GM15510 (cell line): ENCODE data around the gene HSPA1A.

Source experiments
- POLR2A ChIP-seq: IDR thresholded peaks from 3 replicates; pipeline ENCODE4 v1.6.1; 2011; ENCODE audit warnings: borderline replicate concordance; ENCODE audit not compliant: insufficient read length; ENCODE audit errors: extremely low read depth

The HSPA1A gene

DNA sequence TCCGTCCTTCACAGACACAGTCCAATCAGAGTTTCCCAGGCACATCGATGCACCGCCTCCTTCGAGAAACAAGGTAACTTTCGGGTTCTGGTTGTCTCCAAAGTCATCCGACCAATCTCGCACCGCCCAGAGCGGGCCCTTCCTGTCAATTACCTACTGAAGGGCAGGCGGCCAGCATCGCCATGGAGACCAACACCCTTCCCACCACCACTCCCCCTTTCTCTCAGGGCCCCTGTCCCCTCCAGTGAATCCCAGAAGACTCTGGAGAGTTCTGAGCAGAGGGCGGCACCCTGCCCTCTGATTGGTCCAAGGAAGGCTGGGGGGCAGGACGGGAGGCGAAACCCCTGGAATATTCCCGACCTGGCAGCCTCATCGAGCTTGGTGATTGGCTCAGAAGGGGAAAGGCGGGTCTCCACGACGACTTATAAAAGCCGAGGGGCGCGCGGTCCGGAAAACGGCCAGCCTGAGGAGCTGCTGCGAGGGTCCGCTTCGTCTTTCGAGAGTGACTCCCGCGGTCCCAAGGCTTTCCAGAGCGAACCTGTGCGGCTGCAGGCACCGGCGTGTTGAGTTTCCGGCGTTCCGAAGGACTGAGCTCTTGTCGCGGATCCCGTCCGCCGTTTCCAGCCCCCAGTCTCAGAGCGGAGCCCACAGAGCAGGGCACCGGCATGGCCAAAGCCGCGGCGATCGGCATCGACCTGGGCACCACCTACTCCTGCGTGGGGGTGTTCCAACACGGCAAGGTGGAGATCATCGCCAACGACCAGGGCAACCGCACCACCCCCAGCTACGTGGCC lies 12.1 kb downstream of the HSPA1A start, which contains the start of gene HSPA1B:
Gene HSPA1B, plus strand, starts transcription at position 453 of the 794 bp plus-strand sequence. Its CDS starts 213 bp downstream, at position 666.
- peak; percentile 99 for TF ChIP-seq POLR2A

- TF ChIP-seq POLR2A, result no peak
These were observed 14.4 kb downstream of the HSPA1A start for GRCh38 chr6:31829633-31830283.

DNA sequence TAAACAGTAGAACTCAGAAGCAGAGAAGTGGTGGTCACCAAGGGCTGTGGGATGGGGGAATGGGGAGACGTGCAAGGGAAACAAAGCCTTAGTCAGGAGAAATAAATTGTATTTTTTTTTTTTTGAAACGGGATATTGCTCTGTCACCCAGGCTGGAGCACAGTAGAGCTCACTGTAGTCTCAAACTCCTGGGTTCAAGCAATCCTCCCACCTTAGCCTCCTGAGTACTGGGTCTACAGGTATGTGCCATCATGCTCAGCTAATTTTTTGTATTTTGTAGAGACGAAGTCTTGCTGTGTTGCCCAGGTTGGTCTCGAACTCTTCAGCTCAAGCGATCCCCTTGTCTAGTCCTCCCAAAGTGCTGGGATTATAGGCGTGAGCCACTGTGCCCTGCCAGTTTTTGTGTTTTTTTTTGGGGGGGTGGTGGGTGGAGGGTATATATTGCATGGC lies 15.6 kb downstream of the HSPA1A start:
- no peak for TF ChIP-seq POLR2A

DNA sequence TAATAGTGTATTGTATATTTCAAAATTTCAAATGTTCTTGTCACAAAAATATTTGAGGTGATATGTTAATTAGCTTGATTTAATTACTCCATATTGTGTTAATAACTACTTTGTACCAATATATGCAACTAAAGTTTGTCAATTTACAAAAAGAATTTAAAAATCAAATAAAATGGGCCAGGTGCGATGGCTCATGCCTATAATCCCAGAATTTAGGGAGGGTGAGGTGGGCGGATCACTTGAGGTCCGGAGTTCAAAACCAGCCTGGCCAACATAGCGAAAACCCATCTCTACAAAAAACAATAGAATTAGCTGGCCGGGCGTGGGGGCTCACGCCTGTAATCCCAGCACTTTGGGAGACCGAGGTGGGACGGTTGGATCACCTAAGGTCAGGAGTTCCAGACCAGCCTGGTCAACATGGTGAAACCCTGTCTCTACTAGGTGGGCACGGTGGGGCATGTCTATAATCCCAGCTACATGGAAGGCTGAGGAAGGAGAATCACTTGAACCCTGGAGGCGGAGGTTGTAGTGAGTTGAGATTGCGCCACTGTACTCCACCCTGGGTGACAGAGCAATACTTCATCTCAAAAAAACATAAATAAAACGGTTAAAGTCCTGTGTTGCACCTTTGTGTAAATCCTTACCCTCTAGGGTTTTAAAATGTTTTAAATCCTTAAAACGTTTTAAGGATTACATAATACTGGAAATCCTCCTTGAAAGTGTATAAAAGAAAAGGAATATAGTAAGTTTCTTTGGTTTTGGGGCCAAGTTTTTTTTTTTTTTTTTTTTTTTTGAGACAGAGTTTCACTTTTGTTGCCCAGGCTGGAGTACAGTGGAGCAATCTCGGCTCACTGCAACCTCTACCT lies 16.2 kb downstream of the HSPA1A start:
- TF ChIP-seq POLR2A, result no peak

GRCh38 chr6:31834367-31835250 lies 19.3 kb downstream of the HSPA1A start:
- TF ChIP-seq POLR2A, result peak; percentile 99

DNA sequence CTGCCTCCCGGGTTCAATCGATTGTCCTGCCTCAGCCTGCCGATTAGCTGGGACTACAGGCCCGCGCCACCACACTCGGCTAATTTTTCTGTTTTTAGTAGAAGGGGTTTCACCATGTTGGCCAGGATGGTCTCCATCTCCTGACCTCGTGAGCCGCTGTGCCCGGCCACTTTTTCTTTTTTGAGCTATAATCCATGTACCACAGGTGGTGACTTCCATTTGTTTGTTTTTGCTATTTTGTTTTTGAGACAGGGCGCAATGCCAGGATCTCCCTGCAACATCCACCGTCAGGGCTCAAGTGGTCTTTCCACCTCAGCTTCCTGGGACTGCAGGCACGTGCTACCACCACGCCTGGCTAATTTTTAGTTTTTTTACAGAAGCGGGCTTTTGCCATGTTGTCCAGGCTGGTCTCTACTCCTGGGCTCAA lies 20.7 kb downstream of the HSPA1A start:
- TF ChIP-seq POLR2A, result no peak

DNA sequence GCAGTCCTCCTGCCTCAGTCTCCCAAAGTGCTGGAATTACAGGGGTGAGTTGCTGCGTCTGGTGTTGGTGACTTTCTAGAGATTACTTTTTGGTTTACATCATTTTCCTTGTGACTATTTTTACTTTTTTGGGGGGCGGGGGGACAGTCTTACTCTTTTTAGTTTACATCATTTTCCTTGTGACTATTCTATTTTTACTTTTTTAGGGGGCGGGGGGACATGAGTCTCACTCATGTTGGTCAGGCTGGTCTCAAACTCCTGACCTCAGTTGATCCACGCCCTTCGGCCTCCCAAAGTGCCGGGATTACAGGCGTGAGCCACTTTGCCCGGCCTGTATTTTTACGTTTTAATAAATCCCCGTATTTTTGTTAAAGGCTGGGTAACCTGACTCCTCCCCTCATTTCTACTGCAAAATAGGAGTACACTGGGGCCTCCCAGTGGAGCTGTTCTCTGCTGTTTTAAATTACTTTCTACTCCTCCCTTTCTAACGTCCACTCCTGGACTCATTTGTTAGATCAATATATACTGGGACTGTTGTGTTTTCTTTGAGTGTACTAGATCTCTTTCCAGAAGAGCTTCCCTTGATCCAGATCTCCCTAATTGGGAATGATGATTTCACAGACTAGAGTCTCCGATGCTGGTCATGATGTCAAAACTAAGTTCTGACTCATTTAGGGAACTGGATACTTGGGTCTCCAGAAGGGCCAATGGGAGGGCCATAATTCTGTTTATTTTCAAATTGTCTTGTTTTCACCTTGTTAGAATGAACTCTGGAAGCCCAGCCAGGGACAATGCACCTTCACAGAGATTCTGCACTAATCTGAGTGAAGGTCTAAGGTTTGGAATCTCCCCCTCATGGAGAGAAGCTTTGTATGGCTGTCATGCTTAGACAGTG lies 21.4 kb downstream of the HSPA1A start:
- no peak for TF ChIP-seq POLR2A

DNA sequence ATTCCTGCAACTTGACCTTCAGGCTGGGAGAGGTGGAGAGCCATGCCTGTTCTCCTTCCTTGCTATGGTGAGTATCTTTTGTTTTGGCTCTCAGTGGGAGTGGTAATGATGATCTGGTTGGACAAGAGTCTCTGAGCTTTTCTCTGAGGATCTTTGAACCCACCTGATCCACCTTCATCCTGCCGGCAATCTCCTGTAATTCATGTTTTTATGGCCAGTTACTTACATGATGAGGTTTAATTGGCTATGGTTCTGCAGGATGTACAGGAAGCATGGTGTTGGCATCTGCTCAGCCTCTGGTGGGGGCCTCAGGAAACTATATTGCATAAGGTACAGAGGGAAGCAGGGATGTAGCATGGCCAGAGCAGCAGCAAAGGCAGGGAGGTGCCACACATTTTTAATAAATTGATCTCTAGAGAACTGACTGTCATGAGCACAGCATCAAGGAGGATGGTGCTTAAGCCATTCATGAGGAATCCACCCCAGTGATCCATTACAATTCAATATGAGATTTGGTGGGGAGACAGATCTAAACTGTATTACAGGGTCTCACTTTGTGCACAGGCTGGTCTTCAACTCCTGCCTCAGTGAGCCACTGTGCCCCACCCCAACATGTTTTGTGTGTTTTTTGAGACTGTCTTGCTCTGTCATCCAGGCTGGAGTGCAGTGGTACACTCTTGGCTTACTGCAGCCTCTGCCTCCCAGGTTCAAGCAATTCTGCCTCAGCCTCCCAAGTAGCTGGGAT lies 22.2 kb downstream of the HSPA1A start:
- no peak for TF ChIP-seq POLR2A

DNA sequence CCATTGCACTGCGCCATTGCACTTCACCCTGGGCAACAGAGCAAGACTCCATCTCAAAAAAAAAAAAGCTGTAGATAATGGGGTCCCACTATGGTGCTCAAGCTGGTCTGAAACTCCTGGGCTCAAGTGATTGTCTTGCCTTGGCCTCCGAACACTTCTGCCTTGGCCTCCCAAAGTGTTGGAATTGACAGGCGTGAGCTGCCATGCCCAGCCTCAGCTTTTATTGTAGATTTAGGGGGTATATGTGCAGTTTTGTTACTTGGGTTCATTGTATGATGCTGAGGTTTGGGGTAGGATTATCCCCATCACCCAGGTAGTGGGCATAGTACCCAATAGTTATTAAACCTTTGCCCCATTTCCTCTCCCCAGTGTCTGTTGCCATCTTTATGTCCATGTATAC lies 23.6 kb downstream of the HSPA1A start:
- no peak for TF ChIP-seq POLR2A

DNA sequence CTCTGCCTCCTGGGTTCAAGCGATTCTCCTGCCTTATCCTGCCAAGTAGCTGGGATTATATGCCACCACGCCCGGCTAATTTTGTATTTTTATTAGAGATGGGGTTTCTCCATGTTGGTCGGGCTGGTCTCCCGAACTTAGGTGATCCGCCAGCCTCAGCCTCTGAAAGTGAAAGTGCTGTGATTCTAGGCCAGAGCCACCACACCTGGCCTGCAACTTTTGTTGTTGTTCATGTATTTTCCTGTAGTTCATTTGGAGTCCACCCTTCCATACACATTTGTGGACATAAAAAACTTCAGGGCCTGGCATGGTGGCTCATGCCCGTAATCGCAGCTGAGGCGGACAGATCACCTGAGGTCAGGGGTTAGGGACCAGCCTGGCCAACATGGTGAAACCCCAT lies 26.7 kb downstream of the HSPA1A start:
- no peak for TF ChIP-seq POLR2A

GRCh38 chr6:31844507-31844906 lies 29.2 kb downstream of the HSPA1A start:
- TF ChIP-seq POLR2A, result no peak

DNA sequence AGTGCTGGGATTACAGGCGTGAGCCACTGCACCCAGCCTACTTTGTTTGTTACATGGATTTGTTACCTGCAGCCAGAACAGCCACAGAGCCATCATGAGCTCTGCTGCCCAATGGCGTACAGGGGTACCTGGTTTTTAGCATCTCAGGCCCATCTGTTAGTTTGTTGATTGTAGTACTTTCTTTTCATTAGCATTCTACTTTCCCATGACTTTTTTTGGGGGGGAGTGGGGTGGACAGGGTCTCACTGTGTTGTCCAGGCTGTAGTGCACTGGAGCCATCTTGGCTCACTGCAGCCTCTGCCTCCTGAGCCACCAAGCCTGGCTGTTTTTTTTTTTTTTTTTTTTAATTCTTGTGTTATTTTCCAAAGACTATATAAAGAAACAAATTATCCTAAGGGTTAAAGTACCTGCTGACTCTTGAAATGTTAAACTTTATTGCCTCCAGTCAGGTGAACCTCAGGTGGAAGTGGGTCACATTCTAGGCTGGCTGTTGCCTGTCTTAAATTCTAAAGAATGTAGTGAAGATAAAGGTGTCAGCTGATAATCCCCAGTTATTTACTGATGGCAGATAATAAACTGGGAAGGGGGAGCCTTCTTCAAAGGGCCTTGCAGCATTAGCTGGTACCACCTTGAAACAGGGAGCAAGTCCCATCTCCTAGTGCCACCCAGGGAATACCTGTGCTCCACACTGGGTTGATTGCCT lies 32.1 kb downstream of the HSPA1A start:
- TF ChIP-seq POLR2A, result no peak
